AG04450 (cell line): ENCODE data around the gene COX19. TPM values are rescaled to one million over a fixed set of nuclear protein-coding genes. Genes with fewer than 3 reads are reported as not detected.

Source experiments
- CTCF ChIA-PET: fragments of 300-600, 350-600 bp; formaldehyde crosslinking; extraction: SDS; loops from one replicate; lab custom pipeline; 2022; ENCODE audit warnings: antibody characterized with exemption, inconsistent platforms; lab: Charles Lee
- POLR2A ChIA-PET: fragments of 350-600 bp; formaldehyde crosslinking; extraction: SDS; loops from one replicate; lab custom pipeline; 2021; ENCODE audit warnings: antibody characterized with exemption, inconsistent platforms; lab: Yijun Ruan, JAX
- DNase-seq: peaks from one replicate; pipeline ENCODE4 v3.0.0-alpha.2; 2011; ENCODE audit warnings: low read depth, low spot score
- H3K27ac ChIP-seq: one replicate; pipeline ENCODE4 v1.5.1; 2012; ENCODE audit warnings: low read depth, low read length, control low read depth
- H3K27me3 ChIP-seq: one replicate; pipeline ENCODE4 v1.6.0; 2012; ENCODE audit warnings: low read length; ENCODE audit not compliant: control insufficient read depth, insufficient read depth
- H3K4me3 ChIP-seq: 2 replicates; pipeline ENCODE4 v1.5.1; 2011; ENCODE audit warnings: mild to moderate bottlenecking, low read depth, low read length, control low read depth
- H3K9me3 ChIP-seq: 2 replicates; pipeline ENCODE4 v1.5.1; 2012; ENCODE audit warnings: low read length; ENCODE audit not compliant: control insufficient read depth, insufficient read depth
- CTCF ChIP-seq: IDR thresholded peaks from 2 replicates; pipeline ENCODE4 v1.5.1; 2011; ENCODE audit warnings: low read depth, low read length, control low read depth, inconsistent platforms
- polyA plus RNA-seq: library from polyadenylated mRNA; depleted of rRNA; stranded (reverse); fragments of >200 nt; gene quantifications from 2 replicates; pipeline ENCODE4 v1.2.3, GENCODE V29; 2011

COX19 gene
- polyA plus RNA-seq, 1 experiment: 6.8 TPM

- ChIA-PET POLR2A (no interaction called here), CTCF (no interaction called here)
- no peak for DNase-seq
- no peaks in the 10 kb centered on the region; the same call in 1 of the 2 replicates for H3K9me3 ChIP-seq
- TF ChIP-seq CTCF: no peak
- no peak overlapping the region for H3K27ac ChIP-seq
- H3K27me3 ChIP-seq: peaks cover 7% of the 10 kb centered on the region
- no peak overlapping the region for H3K4me3 ChIP-seq
Observed at GRCh38 chr7:979886-980571, 4.7 kb upstream of the COX19 start.

- H3K27ac ChIP-seq: no peak overlapping the region
- ChIA-PET CTCF (interaction anchor here (1.5 to 1.8 kb wide), 2 partner anchors 14 to 107 kb away, joined by 8 to 10 read pairs; no protein-coding TSS in a partner anchor), POLR2A (no interaction called here)
- DNase-seq: no peak
- no peak overlapping the region for H3K4me3 ChIP-seq
- H3K9me3 ChIP-seq: no peaks in the 10 kb centered on the region; the same call in 1 of the 2 replicates
- H3K27me3 ChIP-seq: peaks cover 7% of the 10 kb centered on the region
- no peak for TF ChIP-seq CTCF
Observed at GRCh38 chr7:979151-979550, 3.8 kb upstream of the COX19 start.

GRCh38 chr7:978416-979091, 3.2 kb upstream of the COX19 start:
- peaks cover 7% of the 10 kb centered on the region for H3K27me3 ChIP-seq
- H3K27ac ChIP-seq: no peak overlapping the region
- ChIA-PET POLR2A (no interaction called here), CTCF (interaction anchor here (1.2 to 1.8 kb wide), 3 partner anchors 14 to 108 kb away, joined by 3 to 10 read pairs (median 8); no protein-coding TSS in a partner anchor)
- no peak overlapping the region for H3K4me3 ChIP-seq
- H3K9me3 ChIP-seq: no peaks in the 10 kb centered on the region; the same call in 1 of the 2 replicates
- TF ChIP-seq CTCF: no peak
- no peak for DNase-seq

- no peak overlapping the region for H3K4me3 ChIP-seq
- ChIA-PET CTCF (interaction anchor here (1.2 to 1.8 kb wide), 3 partner anchors 15 to 108 kb away, joined by 3 to 10 read pairs (median 8); no protein-coding TSS in a partner anchor), POLR2A (no interaction called here)
- H3K27ac ChIP-seq: no peak overlapping the region
- no peaks in the 10 kb centered on the region; the same call in 1 of the 2 replicates for H3K9me3 ChIP-seq
- TF ChIP-seq CTCF: no peak
- no peak for DNase-seq
- H3K27me3 ChIP-seq: peaks cover 7% of the 10 kb centered on the region
Observed at GRCh38 chr7:978049-978346, 2.6 kb upstream of the COX19 start.
